Left ventricle myocardium inferior (tissue), 1 donor: ENCODE results near the gene GFOD2. TPM values are rescaled to one million over a fixed set of nuclear protein-coding genes. Genes with fewer than 3 reads are reported as not detected.

Experiments
- DNase-seq: peaks from one replicate; pipeline ENCODE4 v3.0.0-alpha.2; 2020
- H3K27ac ChIP-seq: fragments of 200-600 bp; replicated peaks from 2 replicates; pipeline ENCODE4 v1.8.0; 2021
- H3K27me3 ChIP-seq: fragments of 200-600 bp; 2 replicates; pipeline ENCODE4 v1.8.0; 2021; ENCODE audit warnings: low read depth
- H3K36me3 ChIP-seq: fragments of 200-600 bp; 2 replicates; pipeline ENCODE4 v1.8.0; 2021
- H3K4me1 ChIP-seq: fragments of 200-600 bp; 2 replicates; pipeline ENCODE4 v1.8.0; 2021
- H3K4me3 ChIP-seq: fragments of 200-600 bp; 2 replicates; pipeline ENCODE4 v1.8.0; 2021; ENCODE audit warnings: mild to moderate bottlenecking, moderate library complexity
- H3K9me3 ChIP-seq: fragments of 200-600 bp; replicated peaks from 2 replicates; pipeline ENCODE4 v1.8.0; 2021
- intact Hi-C: fragments of 100-400 bp; cut with micrococcal nuclease; formaldehyde crosslinking; loops from one replicate; pipeline ENCODE4 v1.11.0; 2022
- total RNA-seq: library from RNA; stranded (reverse); fragmentation: NEBNext Ultra II Directional; extraction: Animal tissue kit (Norgen Biotek cat#: 25700); gene quantifications from one replicate; pipeline ENCODE4 v1.2.1, GENCODE V29; 2021
- TF ChIP-seq, protein P1 (sequence below): fragments of 200-600 bp; IDR thresholded peaks from 2 replicates; pipeline ENCODE4 v1.8.0; 2021; ENCODE audit warnings: antibody characterized with exemption, mild to moderate bottlenecking, borderline replicate concordance
- donor health status: DM: no; HTN: yes; CAD: no; lungs with severe emphysema.

Gene GFOD2
- total RNA-seq, 1 donor from 2014 or later = 11.1 TPM

DNA sequence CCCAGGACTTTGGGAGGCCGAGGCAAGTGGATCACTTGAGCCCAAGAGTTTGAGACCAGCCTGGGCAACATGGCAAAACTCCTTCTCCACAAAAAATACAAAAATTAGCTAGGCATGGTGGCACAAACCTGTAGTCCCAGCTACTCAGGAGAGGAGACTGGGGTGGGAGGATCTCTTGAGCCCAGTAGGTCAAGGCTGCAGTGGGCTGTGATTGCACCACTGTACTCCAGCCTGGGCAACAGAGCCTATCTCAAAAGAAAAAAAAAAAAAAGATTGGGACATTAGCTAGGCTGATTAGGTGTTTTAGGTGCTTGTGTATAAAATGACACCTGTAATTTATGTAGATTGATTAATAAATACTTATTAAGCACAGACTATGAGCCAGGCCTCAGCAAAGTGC is 10.1 kb downstream of the GFOD2 start:
- Histone ChIP-seq H3K4me1 (peaks cover 6% of the 10 kb centered on the region), H3K27ac (no peak overlapping the region), H3K9me3 (no peaks in the 10 kb centered on the region), H3K36me3 (no peaks in the 10 kb centered on the region), H3K27me3 (no peaks in the 10 kb centered on the region), H3K4me3 (no peak overlapping the region)
- DNase-seq = no peak
- intact Hi-C loops = no loop called here
- TF ChIP-seq, protein P1, sequence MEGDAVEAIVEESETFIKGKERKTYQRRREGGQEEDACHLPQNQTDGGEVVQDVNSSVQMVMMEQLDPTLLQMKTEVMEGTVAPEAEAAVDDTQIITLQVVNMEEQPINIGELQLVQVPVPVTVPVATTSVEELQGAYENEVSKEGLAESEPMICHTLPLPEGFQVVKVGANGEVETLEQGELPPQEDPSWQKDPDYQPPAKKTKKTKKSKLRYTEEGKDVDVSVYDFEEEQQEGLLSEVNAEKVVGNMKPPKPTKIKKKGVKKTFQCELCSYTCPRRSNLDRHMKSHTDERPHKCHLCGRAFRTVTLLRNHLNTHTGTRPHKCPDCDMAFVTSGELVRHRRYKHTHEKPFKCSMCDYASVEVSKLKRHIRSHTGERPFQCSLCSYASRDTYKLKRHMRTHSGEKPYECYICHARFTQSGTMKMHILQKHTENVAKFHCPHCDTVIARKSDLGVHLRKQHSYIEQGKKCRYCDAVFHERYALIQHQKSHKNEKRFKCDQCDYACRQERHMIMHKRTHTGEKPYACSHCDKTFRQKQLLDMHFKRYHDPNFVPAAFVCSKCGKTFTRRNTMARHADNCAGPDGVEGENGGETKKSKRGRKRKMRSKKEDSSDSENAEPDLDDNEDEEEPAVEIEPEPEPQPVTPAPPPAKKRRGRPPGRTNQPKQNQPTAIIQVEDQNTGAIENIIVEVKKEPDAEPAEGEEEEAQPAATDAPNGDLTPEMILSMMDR = no peak

GRCh38 chr16:67708368-67708771 is 10.7 kb downstream of the GFOD2 start:
- Histone ChIP-seq H3K4me1 (peaks cover 10% of the 10 kb centered on the region), H3K9me3 (no peaks in the 10 kb centered on the region), H3K36me3 (no peaks in the 10 kb centered on the region), H3K27me3 (no peaks in the 10 kb centered on the region), H3K4me3 (no peak overlapping the region), H3K27ac (no peak overlapping the region)
- intact Hi-C loops = no loop called here
- no peak for DNase-seq
- TF ChIP-seq, protein P1 = no peak

DNA sequence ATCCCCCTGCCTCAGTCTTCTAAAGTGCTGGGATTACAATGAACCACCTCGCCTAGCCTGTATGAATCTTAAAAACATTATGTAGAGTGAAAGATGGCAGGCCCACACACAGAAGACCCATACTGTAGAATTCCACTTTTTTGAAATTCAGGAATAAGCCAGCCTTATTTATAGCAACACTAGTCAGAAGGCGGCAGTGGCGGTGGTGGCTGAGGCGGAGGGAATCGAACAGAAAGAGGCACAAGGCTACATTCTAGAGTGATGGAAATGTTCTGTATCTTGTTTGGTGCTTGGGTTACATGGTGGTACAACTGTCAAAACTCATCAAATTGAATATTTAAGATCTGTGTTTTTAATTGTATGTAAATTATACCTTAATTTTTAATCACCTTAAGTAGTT is 11.3 kb downstream of the GFOD2 start:
- Histone ChIP-seq H3K27me3 (no peaks in the 10 kb centered on the region), H3K4me1 (peaks cover 12% of the 10 kb centered on the region), H3K4me3 (no peak overlapping the region), H3K9me3 (no peaks in the 10 kb centered on the region), H3K36me3 (no peaks in the 10 kb centered on the region), H3K27ac (no peak overlapping the region)
- intact Hi-C loops = no loop called here
- no peak for DNase-seq
- TF ChIP-seq, protein P1 = no peak

DNA sequence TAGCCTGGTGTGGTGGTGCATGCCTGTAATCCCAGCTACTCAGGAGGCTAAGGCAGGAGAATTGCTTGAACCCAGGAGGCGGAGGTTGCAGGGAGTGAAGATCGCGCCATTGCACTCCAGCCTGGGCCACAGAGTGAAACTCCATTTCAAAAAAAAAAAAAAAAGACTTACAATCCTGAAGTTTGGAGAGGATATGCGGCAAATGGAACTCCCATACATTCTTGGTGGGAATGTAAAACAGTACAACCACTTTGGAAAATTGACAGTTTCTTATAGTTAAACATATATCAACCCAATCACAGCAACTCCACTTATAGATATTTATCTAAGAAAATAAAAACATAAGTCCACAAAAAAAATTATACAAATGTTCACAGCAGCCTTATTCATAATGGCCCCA is 11.9 kb downstream of the GFOD2 start:
- no peak overlapping the region for H3K27ac ChIP-seq
- no peaks in the 10 kb centered on the region for H3K9me3 ChIP-seq
- intact Hi-C loops = no loop called here
- peaks cover 12% of the 10 kb centered on the region for H3K4me1 ChIP-seq
- no peak overlapping the region for H3K4me3 ChIP-seq
- TF ChIP-seq, protein P1 = no peak
- no peaks in the 10 kb centered on the region for H3K36me3 ChIP-seq
- no peak for DNase-seq
- H3K27me3 ChIP-seq = no peaks in the 10 kb centered on the region

GRCh38 chr16:67704110-67704509 is 15.0 kb downstream of the GFOD2 start:
- Histone ChIP-seq H3K4me1 (peaks cover 12% of the 10 kb centered on the region), H3K27ac (no peak overlapping the region), H3K27me3 (no peaks in the 10 kb centered on the region), H3K4me3 (no peak overlapping the region), H3K9me3 (peaks cover 5% of the 10 kb centered on the region), H3K36me3 (peaks cover under 1% of the 10 kb centered on the region)
- DNase-seq = no peak
- intact Hi-C loops = no loop called here
- TF ChIP-seq, protein P1 = no peak

DNA sequence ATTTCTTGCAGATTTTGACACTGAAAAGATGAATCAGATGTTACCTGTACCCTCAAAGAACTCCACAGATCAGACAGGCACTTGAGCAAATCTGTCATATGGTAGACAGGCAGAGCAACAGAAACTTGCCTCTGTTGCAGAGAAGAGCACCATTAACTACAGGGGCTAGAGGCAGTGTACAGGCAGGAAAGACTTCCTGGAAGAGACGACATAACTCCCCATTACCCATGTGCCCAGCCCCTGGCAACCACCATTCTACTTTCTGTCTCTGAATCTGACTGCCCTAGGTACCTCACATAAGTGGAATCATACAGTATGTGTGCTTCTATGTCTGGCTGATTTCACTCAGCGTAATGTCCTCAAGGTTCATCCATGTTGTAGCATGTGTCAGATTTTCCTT is 15.5 kb downstream of the GFOD2 start:
- Histone ChIP-seq H3K4me1 (peaks cover 12% of the 10 kb centered on the region), H3K36me3 (peaks cover 4% of the 10 kb centered on the region), H3K4me3 (no peak overlapping the region), H3K27me3 (no peaks in the 10 kb centered on the region), H3K27ac (peak overlapping the region; percentile 10), H3K9me3 (peaks cover 7% of the 10 kb centered on the region)
- no peak for DNase-seq
- TF ChIP-seq, protein P1 = no peak
- intact Hi-C loops = no loop called here
